Stimulated activated CD8-positive, alpha-beta memory T cell treated with anti-CD3 and anti-CD28 coated beads, Interleukin-7, amount 100 ng/mL, for 1 hour (primary cell): ENCODE data around the gene CCNDBP1.
A peak's percentile ranks its signal among the peaks of the same experiment; 100 is the strongest.
"Not testable (repeated sequence)": the region's sequence is repeated elsewhere in the genome, so short reads cannot be mapped to it uniquely, and the experiment has no call there.

Experiments used
- DNase-seq, 2 donors: peaks; one replicate each; pipeline ENCODE4 v3.0.0-alpha.2; 2020; ENCODE audit warnings: low read depth in 2 of 2

Gene CCNDBP1

GRCh38 chr15:43185157-43186002 lies at the start of gene CCNDBP1:
Gene CCNDBP1, plus strand, starts transcription at chr15:43185403. Its CDS starts 96 bp downstream, at chr15:43185499.
- DNase-seq = peak; percentile 73 to 74

- DNase-seq = no peak
Observed at GRCh38 chr15:43143203-43143941, 41.8 kb upstream of the CCNDBP1 start.

GRCh38 chr15:43144512-43144911 lies 40.7 kb upstream of the CCNDBP1 start:
- DNase-seq = no peak

GRCh38 chr15:43146184-43146583 lies 39.0 kb upstream of the CCNDBP1 start:
- DNase-seq = no peak

GRCh38 chr15:43150191-43150929 lies 34.8 kb upstream of the CCNDBP1 start:
- DNase-seq = no peak

GRCh38 chr15:43151688-43152087 lies 33.5 kb upstream of the CCNDBP1 start:
- DNase-seq = no peak

- DNase-seq = no peak
Observed at GRCh38 chr15:43153269-43153668, 31.9 kb upstream of the CCNDBP1 start.

- no peak for DNase-seq
Observed at GRCh38 chr15:43165801-43166325, 19.3 kb upstream of the CCNDBP1 start.

GRCh38 chr15:43167261-43167660 lies 17.9 kb upstream of the CCNDBP1 start:
- not testable (repeated sequence) for DNase-seq

- no peak for DNase-seq
Observed at GRCh38 chr15:43168192-43169107, 16.8 kb upstream of the CCNDBP1 start.

GRCh38 chr15:43169888-43170287 lies 15.3 kb upstream of the CCNDBP1 start:
- no peak for DNase-seq

GRCh38 chr15:43175656-43176309 lies 9.4 kb upstream of the CCNDBP1 start:
- not testable (repeated sequence) for DNase-seq

GRCh38 chr15:43177147-43177546 lies 8.1 kb upstream of the CCNDBP1 start:
- DNase-seq = not testable (repeated sequence)

GRCh38 chr15:43183270-43183669 lies 1.9 kb upstream of the CCNDBP1 start:
- no peak for DNase-seq

GRCh38 chr15:43184407-43185124 lies 637 bp upstream of the CCNDBP1 start:
- DNase-seq = no peak

- DNase-seq = no peak
Observed at GRCh38 chr15:43186003-43186353, 775 bp downstream of the CCNDBP1 start.

- DNase-seq = no peak
Observed at GRCh38 chr15:43187544-43188155, 2.4 kb downstream of the CCNDBP1 start.

- DNase-seq = no peak
Observed at GRCh38 chr15:43189296-43189695, 4.1 kb downstream of the CCNDBP1 start.

- DNase-seq = no peak
Observed at GRCh38 chr15:43190178-43190577, 5.0 kb downstream of the CCNDBP1 start.
